ENCODE measurements around the gene DNAJB13.
"Not testable (repeated sequence)": the region's sequence is repeated elsewhere in the genome, so short reads cannot be mapped to it uniquely, and the experiment has no call there.

Gene DNAJB13, protein sequence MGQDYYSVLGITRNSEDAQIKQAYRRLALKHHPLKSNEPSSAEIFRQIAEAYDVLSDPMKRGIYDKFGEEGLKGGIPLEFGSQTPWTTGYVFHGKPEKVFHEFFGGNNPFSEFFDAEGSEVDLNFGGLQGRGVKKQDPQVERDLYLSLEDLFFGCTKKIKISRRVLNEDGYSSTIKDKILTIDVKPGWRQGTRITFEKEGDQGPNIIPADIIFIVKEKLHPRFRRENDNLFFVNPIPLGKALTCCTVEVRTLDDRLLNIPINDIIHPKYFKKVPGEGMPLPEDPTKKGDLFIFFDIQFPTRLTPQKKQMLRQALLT

DNA sequence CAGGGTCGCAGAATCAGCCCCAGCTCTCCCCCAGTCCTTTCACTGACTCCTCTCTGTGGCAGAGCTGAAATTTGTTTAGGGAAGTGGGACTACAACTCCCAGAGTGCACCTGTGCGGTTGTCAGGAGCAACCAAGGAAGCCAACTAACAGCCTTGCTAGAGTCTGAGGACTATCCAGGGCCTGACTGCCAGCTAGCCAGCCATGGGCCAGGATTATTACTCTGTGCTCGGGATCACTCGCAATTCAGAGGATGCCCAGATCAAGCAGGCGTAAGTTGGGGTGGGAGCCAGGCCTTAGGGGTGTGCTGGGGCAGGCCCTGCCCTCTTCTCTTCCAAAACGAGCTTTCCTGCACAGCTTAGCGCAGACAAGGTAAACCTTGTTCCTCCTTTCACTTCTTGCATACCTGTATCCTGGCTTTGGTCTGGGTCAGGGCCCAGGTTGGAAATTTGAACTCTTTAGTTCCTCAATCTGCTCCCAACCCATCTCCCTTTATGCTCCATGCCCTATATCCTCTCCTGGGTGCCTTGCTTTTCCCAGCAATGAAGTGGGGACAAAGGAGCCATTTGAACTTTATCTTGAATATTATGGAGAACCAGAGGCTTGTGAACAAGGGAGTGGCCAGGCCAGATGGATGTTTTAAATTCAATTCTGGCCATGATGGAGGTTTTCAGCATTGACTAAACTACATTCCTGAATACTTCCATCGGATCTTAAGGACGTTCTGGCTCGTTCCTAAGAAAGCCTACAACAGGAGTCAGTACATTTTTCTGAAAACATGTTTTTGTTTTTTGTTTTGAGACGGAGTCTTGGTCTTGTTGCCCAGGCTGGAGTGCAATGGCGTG, at the start of gene DNAJB13:
Gene DNAJB13, plus strand, starts transcription at position 158 of the 842 bp plus-strand sequence. Its CDS starts 44 bp downstream, at position 202.
- DNase-seq (ENCODE audit: extremely low read depth in 1 of 2, low read depth in 1 of 2): no peak

DNA sequence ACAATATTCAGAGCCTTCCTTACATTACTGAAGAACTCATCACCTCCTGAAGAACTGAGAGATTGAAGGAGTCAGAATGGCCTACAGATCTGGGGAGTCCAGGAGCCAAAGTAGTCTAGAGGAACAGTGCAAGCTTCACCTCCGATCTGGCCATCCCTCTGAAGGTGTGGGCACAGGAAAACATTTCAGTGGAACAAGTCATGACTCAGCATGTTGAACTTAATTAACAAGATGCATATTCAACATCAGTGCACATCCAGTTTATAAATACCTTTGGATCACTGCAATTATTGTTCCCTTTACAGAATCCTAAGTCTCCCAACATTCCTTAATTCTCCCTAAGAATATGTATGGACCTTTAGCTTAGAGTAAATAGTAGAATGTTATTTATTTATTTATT, 48.5 kb upstream of the DNAJB13 start:
- no peak for DNase-seq (ENCODE audit: extremely low read depth in 1 of 2, low read depth in 1 of 2)

DNA sequence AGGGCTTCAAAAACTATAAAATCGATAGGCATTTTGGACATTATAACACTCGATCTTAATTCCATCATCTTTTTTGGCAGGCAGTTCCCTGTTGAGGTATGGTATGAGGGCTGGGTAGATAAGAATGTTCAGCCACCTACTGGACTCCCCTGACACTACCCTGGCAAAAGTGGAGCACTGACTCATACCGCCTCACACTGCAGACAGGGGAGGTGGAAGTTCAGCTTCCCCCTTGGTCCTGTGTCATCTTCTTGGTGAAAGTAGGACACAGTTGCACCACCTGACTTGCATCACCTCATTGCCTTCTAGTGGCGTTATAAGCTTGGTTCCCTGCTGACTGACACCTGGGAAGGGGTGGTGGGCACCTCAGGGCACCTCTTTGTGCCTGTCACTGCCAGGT, 43.6 kb upstream of the DNAJB13 start:
- peak in 1 of 2 donors; percentile 16 for DNase-seq (ENCODE audit: extremely low read depth in 1 of 2, low read depth in 1 of 2)

DNA sequence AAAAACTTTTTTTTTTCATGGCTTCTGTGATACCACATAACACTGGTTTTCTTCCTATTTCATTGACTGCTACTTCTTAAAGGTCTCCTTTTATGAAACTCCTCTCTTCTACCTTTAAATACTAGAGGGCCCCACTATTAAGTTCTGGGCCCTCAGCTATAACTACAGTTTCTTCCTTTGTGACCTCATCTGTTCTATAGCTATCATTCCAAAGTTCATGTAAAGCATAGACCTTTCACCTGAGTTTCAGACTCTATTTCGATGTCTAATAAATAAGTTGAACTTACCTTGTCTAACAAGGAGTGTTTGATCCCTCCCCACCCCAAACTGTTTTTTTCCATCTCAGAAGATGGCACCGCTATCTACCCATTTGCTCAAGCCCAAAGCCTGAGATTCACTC, 38.8 kb upstream of the DNAJB13 start:
- no peak for DNase-seq (ENCODE audit: extremely low read depth in 1 of 2, low read depth in 1 of 2)

DNA sequence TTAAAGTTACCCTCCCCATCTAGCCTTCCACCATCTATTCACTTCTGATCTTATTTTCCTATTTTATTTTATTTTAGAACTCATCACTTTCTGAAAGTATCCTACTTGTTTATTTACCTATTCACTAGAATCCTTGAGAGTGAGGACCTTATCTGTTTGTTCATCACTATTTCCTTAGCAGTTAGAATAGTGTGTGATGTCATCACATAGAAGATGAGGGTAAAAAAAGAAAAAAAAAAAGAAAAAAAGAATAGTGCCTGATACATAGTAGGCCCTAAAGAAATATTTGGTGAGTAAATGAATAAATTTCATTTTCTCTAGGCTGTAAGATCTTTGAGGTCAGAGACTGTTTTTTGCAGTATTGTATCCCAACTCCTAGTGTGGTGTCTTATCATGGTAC, 37.4 kb upstream of the DNAJB13 start:
- no peak for DNase-seq (ENCODE audit: extremely low read depth in 1 of 2, low read depth in 1 of 2)

DNA sequence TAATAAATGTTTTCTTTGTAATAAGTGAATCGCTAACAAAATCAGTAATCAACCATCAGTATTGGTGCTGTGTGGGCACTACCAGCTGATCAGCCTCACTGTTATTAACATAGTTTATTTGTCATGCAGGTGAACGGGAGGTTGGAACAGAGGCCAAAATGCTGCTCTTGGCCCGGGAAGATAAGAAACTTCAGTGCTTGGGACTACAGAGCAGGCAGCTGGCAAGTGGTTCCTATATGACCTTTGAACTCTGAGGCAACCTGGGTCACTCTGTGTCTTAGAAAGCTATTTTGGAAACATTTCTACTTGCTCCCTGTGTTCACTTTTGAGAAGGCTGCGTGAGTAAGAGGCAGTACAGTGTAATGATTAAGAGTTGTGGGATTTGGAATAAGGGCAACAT, 36.5 kb upstream of the DNAJB13 start:
- DNase-seq (ENCODE audit: extremely low read depth in 1 of 2, low read depth in 1 of 2): no peak

DNA sequence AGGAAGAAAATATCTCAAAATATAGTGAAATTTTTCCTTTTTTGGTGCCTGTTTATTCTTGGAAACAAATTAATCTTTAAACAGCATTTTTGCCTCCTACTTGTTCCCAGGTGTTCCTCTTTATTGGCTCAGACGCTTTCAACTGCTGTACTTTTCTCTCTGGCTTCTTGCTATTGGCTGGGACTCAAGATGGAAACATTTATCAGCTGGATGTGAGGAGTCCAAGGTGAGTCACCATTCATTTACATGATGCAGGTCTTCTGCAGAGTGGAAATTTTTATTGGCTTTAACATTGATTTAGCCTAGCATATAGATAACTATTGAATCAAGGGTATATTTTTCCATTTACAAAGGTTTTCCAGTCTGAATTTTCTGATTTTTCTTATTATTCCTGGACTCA, 34.4 kb upstream of the DNAJB13 start:
- no peak for DNase-seq (ENCODE audit: extremely low read depth in 1 of 2, low read depth in 1 of 2)

DNA sequence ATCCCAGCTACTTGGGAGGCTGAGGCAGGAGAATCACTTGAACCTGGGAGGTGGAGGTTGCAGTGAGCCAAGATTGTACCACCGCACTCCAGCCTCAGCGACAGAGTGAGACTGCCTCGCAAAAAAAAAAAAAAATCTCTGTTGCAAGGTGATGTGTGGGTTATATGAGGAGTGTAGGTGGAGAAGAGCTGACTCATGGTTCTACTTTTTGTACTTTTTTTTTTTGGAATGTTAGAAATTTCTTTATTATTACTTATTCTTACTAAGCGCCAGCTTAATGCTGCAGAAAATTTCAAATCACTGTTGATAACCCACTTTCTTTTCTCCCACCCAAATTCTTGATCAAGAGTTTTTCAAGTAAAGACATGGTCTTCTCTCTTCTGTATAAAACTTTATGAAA, 29.6 kb upstream of the DNAJB13 start:
- DNase-seq (ENCODE audit: extremely low read depth in 1 of 2, low read depth in 1 of 2): no peak

DNA sequence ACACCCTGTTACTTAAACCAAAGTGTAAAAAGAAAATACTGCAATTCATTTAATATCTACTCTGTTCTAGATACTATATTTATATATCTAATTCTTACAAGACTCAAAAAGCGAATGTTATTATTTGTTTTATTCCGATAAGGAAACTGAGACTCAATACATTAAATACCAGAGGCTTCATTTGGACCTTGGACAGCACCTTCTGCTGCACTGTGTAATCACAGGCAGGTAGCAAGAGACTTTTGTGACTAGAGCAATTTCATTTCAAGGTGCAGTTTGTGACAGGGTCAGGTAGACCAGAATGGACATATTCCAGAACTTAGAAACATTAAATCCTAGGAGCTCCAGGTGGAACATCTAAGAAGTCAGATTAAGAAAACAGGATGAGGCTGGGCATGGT, 21.4 kb upstream of the DNAJB13 start:
- DNase-seq (ENCODE audit: extremely low read depth in 1 of 2, low read depth in 1 of 2): no peak

DNA sequence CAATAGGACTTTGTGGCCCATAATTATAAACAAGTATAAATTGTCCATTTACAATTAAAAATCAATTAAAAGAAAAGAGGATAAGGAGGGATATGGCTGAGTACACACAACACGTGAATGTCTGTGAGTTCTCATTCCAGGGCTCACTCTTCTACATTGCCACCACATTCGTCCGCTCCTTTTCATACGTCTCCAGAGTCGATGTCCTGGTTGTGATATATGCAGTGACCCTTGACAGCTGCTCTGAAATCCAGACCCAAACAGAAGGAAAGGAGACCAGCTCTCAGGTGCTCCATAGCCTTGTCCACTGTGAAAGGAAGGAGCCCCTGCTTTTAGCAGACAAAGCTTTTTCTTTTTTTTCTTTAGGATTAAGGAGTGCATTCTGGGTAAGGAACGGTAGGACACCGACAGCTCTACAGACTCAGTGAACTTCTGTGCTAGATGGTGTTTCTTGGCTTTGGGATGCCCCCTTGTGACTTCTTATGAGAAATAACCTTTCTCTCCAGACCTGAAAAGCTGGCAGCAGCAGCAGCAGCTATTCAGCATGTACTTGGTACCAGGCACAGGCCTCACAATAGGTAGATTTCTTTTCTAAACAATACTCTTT, 19.7 kb upstream of the DNAJB13 start:
- no peak for DNase-seq (ENCODE audit: extremely low read depth in 1 of 2, low read depth in 1 of 2)

DNA sequence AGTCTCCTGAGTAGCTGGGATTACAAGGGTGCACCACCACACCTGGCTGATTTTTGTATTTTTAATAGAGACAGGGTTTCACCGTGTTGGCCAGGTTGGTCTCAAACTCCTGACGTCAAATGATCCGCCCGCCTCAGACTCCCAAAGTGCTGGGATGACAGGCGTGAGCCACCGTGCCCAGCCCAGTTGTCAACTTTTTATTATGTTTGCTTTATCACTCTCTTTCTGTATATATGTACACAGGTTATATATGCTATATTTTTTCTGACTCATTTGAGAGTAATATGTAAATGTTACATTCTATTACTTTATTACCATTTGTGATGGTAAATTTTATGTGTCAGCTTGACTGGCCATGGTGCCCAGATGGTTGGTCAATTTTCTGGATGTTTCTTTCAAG, 18.9 kb upstream of the DNAJB13 start:
- DNase-seq (ENCODE audit: extremely low read depth in 1 of 2, low read depth in 1 of 2): no peak

DNA sequence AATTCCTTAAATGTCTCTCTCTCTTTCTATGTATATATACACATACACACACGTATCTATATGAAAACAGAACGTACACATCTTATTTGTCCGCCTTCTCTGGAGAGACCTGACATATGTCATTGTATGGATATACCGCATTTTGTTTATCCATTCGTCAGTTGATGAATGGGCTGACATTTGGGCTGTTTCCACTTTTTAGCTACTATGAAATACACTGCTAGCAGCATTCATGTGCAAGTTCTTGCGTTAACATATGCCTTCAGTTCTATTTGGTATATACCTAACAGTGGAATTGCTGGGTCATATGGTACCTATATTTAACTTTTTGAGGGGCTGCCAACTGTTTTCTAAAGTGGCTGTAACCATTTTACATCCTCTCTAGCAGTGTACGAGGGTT, 18.0 kb upstream of the DNAJB13 start:
- DNase-seq (ENCODE audit: extremely low read depth in 1 of 2, low read depth in 1 of 2): no peak

DNA sequence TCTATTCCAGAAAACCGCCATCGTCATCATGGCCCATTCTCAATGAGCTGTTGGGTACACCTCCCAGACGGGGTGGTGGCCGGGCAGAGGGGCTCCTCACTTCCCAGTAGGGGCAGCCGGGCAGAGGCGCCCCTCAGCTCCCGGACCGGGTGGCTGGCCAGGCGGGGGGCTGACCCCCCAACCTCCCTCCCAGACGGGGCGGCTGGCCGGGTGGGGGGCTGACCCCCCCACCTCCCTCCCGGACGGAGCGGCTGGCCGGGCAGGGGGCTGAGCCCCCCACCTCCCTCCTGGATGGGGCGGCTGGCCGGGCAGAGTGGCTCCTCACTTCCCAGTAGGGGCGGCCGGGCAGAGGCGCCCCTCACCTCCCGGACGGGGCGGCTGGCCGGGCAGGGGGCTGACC, 14.8 kb upstream of the DNAJB13 start:
- DNase-seq (ENCODE audit: extremely low read depth in 1 of 2, low read depth in 1 of 2): not testable (repeated sequence)

DNA sequence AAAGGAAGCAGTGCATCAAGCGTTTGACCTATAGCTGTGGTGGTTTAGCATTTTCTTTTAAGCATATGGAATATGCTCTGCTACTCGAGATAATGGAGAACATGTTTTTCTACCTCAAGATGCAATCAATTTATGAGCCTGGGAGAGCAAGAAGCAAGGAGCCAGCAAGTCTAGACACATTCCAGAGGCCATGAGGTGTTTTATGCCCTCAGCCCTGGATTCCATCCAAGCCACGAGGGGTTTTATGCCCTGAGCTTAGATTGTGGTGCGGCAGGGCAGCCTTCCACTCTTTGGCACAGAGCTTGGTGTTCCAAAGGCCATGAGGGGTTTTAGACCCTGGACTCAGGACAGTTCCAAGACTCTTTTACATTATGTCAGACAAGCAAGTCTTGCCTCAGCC, 11.7 kb upstream of the DNAJB13 start:
- DNase-seq (ENCODE audit: extremely low read depth in 1 of 2, low read depth in 1 of 2): no peak

DNA sequence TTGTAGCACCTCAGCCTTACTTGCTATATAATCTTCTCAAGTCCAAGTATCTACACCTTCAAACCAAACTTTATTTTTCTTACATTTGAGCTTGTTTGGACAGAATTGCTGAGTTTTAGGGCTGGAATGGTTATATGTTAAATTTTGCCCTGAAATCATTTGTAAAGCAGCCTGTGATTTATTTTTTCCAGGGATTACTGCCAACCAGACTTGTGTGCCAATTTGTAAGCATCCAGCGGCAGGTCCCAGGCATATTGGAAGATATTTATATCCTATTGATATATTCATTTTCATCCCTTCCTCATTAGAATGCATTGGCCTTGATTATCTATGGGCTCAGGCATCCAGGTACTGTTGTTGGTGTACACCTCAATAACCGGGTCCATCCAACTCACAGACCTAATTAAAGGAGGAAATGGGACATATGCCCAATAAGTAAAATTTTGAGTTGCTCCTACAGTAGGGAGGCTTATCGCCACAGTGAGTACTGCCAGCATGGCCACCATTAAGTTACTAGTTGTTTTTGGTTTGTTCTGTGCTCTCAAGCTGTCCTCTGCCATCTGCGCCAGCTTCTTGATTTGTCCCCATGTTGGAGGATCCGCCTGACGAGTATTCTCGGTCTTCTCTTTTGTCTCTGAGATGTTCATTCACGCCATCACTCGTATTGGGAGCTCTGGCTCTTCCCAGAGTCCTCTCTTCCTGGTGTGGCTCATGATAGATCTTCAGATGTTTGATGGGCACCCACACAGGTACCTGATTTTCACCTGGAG, 9.8 kb upstream of the DNAJB13 start:
- DNase-seq (ENCODE audit: extremely low read depth in 1 of 2, low read depth in 1 of 2): no peak

DNA sequence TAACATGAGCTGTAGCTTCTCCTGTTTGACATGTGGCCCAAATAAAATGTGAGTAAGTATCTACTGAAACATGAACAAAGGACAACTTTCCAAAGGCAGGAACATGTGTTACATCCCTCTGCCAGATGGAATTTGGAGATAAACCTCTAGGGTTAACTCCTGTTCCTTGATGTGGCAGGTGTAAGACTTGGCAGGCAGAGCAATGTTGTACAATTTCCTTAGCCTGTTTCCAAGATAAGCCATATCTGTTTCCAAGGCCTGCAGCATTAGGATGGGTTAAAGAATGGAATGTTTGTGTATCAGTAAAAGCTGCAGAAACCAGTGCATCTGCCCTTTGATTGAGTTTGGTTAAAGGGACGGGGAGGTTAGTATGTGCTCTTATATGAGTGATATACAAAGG, 8.8 kb upstream of the DNAJB13 start:
- DNase-seq (ENCODE audit: extremely low read depth in 1 of 2, low read depth in 1 of 2): no peak

DNA sequence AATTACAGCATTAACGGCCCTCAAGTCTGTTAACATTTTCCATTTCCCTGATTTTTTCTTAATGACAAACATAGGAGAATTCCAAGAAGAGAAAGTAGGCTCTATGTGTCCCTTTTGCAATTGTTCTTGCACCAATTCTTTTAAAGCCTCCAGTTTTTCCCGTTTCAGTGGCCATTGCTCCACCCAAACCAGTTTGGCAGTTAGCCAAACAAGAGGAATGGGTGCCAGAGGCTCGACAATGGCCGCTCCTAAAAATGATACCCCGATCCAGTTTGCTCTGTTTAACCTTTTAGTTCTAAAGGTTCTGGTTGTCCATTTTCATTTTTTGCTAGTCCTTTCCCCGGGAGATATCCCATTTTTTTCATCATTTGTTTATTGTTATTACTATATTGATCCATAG, 6.7 kb upstream of the DNAJB13 start:
- no peak for DNase-seq (ENCODE audit: extremely low read depth in 1 of 2, low read depth in 1 of 2)

DNA sequence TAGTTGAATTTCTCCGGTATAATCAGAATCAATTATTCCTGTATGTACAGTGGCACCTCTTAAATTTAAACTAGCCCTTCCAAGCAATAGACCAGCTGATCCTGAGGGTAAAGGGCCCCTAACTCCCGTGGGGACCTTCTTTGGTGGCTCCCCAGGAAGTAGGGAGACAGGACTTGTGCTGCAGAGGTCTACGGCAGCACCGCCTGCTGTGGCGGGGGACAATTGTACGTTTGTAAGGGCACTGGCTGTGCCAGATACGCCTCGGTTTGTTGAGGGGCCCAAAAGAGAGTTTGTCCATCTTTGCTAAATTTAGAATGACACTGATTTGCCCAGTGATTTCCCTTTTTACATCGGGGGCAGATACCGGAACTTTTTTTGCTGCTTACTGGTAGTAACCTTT, 5.9 kb upstream of the DNAJB13 start:
- DNase-seq (ENCODE audit: extremely low read depth in 1 of 2, low read depth in 1 of 2): no peak

DNA sequence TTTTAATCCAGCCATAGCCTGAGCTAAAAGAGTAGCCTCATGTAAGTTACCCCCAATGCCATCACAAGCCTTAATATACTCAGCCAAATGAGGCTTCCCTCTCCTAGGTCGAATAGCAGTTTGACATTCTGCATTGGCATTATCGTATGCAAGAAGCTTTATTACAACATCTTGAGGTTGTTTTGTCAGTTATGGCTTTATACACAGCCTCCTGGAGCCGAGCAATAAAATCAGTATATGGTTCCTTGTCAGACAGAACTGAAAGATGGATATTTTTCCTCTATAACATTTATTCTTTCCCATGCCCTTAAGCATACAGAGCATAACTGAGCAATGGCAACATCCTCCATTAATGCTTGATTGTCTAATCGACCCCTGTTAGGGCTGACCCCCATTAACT, 5.4 kb upstream of the DNAJB13 start:
- no peak for DNase-seq (ENCODE audit: extremely low read depth in 1 of 2, low read depth in 1 of 2)

DNA sequence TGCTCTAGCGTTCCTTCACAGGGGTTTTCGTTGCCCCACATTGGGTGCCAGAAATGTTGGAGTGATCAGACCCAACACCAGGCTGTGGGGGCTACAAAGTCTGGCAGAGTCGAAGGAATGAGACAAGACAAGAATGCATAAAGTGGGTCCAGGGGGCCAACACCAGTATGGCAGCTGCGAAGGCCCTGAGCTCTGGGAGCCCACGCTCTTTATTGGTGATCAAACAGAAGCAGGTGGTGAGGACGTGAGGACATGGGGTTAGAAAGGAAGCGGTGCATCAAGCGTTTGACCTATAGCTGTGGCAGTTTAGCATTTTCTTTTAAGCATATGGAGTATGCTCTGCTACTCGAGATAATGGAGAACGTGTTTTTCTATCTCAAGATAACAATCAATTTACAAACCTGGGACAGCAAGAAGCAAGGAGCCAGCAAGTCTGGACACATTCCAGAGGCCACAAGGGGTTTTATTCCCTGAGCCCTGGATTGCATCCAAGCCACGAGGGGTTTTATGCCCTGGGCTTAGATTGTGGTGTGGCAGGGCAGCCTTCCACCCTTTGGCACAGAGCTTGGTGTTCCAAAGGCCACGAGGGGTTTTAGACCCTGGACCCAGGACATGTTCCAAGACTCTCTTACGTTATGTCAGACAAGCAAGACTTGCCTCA, 3.9 kb upstream of the DNAJB13 start:
- no peak for DNase-seq (ENCODE audit: extremely low read depth in 1 of 2, low read depth in 1 of 2)

DNA sequence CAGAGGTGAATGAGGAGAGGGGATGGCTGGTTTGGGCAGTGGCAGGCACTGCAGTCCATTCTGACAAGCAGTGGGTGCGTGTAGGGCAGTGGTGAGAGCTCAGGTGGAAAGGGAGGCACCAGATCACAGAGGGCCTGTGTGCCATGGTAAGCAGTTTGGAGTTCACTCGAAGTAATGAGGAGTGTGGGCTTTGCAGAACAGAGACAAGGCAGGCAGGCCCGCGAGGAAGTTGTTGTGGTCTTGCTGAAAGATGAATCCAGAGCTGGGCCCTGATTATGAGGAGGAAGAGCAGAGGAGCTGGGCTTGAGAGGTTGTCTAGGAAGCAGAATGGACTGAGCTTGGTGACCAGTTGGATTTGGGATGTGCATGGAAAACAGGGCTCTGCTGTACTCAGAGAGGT, 1.6 kb upstream of the DNAJB13 start:
- no peak for DNase-seq (ENCODE audit: extremely low read depth in 1 of 2, low read depth in 1 of 2)

All from stimulated activated CD8-positive, alpha-beta memory T cell treated with anti-CD3 and anti-CD28 coated beads, Interleukin-7, amount 100 ng/mL, for 48 hours (primary cell).